ENCODE results near the gene TREX2.

GRCh38 chrX:153457136-153457825 is 11.4 kb upstream of the TREX2 start:
- TF ChIP-seq, protein P1, sequence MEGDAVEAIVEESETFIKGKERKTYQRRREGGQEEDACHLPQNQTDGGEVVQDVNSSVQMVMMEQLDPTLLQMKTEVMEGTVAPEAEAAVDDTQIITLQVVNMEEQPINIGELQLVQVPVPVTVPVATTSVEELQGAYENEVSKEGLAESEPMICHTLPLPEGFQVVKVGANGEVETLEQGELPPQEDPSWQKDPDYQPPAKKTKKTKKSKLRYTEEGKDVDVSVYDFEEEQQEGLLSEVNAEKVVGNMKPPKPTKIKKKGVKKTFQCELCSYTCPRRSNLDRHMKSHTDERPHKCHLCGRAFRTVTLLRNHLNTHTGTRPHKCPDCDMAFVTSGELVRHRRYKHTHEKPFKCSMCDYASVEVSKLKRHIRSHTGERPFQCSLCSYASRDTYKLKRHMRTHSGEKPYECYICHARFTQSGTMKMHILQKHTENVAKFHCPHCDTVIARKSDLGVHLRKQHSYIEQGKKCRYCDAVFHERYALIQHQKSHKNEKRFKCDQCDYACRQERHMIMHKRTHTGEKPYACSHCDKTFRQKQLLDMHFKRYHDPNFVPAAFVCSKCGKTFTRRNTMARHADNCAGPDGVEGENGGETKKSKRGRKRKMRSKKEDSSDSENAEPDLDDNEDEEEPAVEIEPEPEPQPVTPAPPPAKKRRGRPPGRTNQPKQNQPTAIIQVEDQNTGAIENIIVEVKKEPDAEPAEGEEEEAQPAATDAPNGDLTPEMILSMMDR (IDR thresholded peaks at IDR 0.05), result no peak
- TF ChIP-seq POLR2A (IDR thresholded peaks at IDR 0.05), result no peak
